ENCODE data around the gene CCDC112. TPM values are rescaled to one million over a fixed set of nuclear protein-coding genes. Genes with fewer than 3 reads are reported as not detected.
A peak's percentile ranks its signal among the peaks of the same experiment; 100 is the strongest.

Gene CCDC112
- total and polyA plus RNA-seq, 8 donors = 6.0 to 22.0 (median 15.9) TPM

DNA sequence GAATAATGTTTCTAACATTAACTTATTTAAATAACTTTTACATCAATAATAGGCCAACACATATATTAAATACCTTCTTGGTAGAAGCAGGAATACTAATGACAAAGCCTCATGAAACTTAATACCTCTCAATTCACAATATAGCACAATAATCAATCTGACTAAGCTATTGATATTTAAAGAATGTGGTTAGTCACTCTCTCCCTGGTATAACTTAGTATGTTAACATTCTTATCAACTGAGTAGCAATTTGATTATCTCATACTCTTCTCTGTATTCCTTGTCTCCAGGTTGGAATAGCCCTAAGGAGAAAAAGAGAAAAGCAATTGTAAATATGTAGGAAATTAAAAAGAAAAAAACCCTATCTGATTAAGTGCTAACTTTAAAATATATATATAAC lies 28.8 kb downstream of the CCDC112 start:
- H3K4me3 ChIP-seq = no peak overlapping the region
- no peaks in the 10 kb centered on the region for H3K27me3 ChIP-seq
- H3K27ac ChIP-seq = no peak overlapping the region
- no peaks in the 10 kb centered on the region for H3K9me3 ChIP-seq
- DNase-seq = no peak
- TF ChIP-seq, protein P1, sequence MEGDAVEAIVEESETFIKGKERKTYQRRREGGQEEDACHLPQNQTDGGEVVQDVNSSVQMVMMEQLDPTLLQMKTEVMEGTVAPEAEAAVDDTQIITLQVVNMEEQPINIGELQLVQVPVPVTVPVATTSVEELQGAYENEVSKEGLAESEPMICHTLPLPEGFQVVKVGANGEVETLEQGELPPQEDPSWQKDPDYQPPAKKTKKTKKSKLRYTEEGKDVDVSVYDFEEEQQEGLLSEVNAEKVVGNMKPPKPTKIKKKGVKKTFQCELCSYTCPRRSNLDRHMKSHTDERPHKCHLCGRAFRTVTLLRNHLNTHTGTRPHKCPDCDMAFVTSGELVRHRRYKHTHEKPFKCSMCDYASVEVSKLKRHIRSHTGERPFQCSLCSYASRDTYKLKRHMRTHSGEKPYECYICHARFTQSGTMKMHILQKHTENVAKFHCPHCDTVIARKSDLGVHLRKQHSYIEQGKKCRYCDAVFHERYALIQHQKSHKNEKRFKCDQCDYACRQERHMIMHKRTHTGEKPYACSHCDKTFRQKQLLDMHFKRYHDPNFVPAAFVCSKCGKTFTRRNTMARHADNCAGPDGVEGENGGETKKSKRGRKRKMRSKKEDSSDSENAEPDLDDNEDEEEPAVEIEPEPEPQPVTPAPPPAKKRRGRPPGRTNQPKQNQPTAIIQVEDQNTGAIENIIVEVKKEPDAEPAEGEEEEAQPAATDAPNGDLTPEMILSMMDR (IDR thresholded peaks at IDR 0.05) = no peak
- H3K36me3 ChIP-seq = peaks cover 0 to 4% of the 10 kb centered on the region in 2 donors
- peaks cover 0 to 4% of the 10 kb centered on the region in 2 donors for H3K4me1 ChIP-seq
- intact Hi-C loops (cut with DNase I) = no loop called here
- ATAC-seq = no peak

- Histone ChIP-seq H3K9me3 (no peaks in the 10 kb centered on the region), H3K4me3 (no peak overlapping the region), H3K27ac (no peak overlapping the region), H3K27me3 (no peaks in the 10 kb centered on the region), H3K4me1 (peaks cover 7 to 21% of the 10 kb centered on the region in 2 donors), H3K36me3 (peaks cover 0 to 4% of the 10 kb centered on the region in 2 donors)
- DNase-seq (peak in 1 of 4 donors; percentile 64), ATAC-seq (no peak)
- TF ChIP-seq, protein P1 (IDR thresholded peaks at IDR 0.05) = no peak
- intact Hi-C loops (cut with DNase I) = no loop called here
Measured at GRCh38 chr5:115265220-115265619, 31.2 kb downstream of the CCDC112 start.

DNA sequence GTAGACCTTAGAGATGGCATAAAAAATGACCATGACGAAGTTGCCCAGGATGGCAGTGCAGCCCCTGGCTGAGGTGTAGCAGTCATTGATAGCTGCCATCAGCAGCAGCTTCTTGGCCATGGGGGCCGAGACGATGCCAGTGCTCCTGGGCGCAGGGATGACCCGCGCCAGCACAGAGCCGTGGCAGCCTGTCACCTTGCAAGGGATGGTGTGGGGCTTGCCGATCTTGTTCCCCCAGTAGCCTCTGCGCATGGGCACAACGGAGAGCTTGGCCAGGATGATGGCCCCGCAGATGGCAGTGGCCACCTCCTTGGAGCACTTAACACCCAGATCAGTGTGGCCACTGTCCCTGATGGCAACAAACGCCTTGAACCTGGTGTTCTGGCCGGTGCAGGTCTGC lies 31.7 kb downstream of the CCDC112 start:
- Histone ChIP-seq H3K36me3 (peaks cover 0 to 4% of the 10 kb centered on the region in 2 donors), H3K27ac (no peak overlapping the region), H3K4me1 (peaks cover 7 to 26% of the 10 kb centered on the region in 2 donors), H3K4me3 (no peak overlapping the region), H3K9me3 (no peaks in the 10 kb centered on the region), H3K27me3 (no peaks in the 10 kb centered on the region)
- peak in 1 of 4 donors; percentile 67 for DNase-seq
- no peak for ATAC-seq
- TF ChIP-seq, protein P1 (IDR thresholded peaks at IDR 0.05) = no peak
- intact Hi-C loops (cut with DNase I) = no loop called here

DNA sequence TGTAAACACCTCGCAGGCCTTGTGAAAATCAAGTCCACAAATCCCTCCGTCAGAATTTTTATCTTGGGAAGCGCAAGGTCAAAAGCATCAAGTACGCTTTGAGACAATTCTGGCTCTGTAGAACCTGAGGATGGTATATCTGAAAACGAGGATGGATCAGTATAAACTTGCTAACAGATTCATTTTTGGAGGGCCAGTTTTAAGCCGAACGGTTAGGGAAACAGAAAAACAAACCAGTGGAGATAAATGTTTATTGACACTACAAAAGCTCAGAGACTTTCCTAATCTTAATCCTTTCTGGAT lies 33.4 kb downstream of the CCDC112 start:
- ATAC-seq = no peak
- TF ChIP-seq, protein P1 (IDR thresholded peaks at IDR 0.05) = no peak

DNA sequence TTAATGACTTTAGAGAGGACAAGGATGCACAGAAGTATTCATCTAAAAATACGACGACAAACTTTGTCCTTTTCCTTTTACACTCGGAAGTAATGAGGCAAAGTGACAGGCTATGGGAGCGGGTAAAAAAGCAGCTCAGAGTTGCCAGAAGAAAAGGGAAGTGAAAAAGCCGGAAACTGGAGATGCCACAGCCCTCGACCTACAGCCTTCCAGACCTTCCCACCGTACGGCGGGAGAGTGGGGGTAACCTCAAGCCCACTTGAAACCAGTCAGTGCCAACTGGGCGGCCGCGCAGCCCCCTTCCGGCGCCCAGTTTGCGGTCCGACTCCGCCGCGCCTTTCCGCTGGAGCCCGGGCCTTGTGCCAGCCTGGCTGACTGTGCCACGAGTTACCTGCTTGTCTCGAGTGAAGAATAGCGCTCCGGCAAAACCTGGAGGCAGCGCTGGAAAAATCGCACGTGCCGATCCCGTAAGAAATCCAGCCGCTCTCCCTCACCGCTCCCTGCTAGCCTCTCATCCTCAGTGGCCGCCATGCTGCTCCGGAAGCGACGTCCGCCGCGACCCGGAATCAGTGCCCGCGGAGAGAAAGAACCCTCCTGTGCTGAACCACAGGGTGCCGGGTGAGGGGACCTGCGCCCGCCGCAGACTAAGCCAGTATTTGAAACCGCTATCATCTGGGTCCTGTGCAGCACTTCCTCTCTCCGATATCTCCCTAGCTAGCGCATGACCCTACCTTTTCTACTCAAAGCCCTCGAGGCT lies 34.0 kb downstream of the CCDC112 start, which contains the start of gene PGGT1B:
TSS of gene PGGT1B (minus strand) at position 557 of the 757 bp plus-strand sequence. CDS start at position 531, 26 bp downstream.
- peak within 1 kb of the TSS; percentile 83 to 86 for H3K27ac ChIP-seq
- H3K9me3 ChIP-seq = no peaks in the 10 kb centered on the region
- ATAC-seq = peak; percentile 98
- H3K27me3 ChIP-seq = no peaks in the 10 kb centered on the region
- TF ChIP-seq, protein P1 (IDR thresholded peaks at IDR 0.05) = no peak
- H3K4me3 ChIP-seq = peak within 1 kb of the TSS; percentile 65 to 72
- DNase-seq = peak; percentile 61 to 95 (median 76)
- H3K4me1 ChIP-seq = peaks cover 7 to 41% of the 10 kb centered on the region in 2 donors
- intact Hi-C loops (cut with DNase I) = no loop called here
- peaks cover 0 to 4% of the 10 kb centered on the region in 2 donors for H3K36me3 ChIP-seq

More for the DNA sequence above, 33.4 kb downstream of the CCDC112 start:
- Histone ChIP-seq H3K27me3 (no peaks in the 10 kb centered on the region), H3K9me3 (no peaks in the 10 kb centered on the region), H3K4me1 (peaks cover 7 to 41% of the 10 kb centered on the region in 2 donors), H3K4me3 (peak overlapping the region; percentile 65 to 72), H3K36me3 (peaks cover 0 to 4% of the 10 kb centered on the region in 2 donors), H3K27ac (peak overlapping the region; percentile 83 to 86)
- no peak for DNase-seq
- intact Hi-C loops (cut with DNase I) = no loop called here
